ENCODE measurements around the gene DTX2. TPM values are rescaled to one million over a fixed set of nuclear protein-coding genes. Genes with fewer than 3 reads are reported as not detected.
"Not testable (repeated sequence)": the region's sequence is repeated elsewhere in the genome, so short reads cannot be mapped to it uniquely, and the experiment has no call there.

The DTX2 gene
- total RNA-seq (21.5 and 25.9 TPM in 2 replicates), polyA plus RNA-seq (17.0 and 21.2 TPM in 2 replicates)

DNA sequence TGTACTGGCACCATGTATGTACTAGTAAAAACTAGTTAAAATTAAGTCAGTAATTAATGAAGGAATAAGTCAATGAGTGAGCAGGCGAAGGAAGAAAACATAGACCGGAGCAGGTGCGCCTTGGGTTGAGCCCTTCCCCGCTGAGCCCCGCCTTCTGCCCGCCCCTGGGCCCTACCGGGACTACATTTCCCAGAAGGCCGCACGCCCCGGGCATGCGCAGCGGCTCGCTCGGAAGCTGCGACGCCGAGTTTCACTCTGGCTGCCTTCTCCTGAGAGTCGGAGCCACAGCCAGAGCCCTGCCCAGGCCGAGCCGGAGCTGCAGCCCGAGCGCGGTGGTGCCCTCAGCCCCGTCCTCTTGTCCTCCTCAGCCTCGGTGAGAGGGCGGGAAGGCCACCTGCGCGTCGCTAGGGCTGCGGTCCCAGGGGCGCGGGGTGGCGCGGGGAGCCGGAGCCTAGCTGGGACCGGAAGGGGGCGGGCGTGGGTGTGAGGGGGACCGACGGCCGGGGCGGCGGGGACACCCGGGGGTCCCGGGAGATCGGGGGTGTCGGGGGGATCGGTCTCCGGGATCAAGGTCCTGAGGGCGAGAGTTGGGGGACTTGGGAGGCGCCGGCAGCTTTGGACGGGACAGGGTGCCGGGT is at the start of gene DTX2:
DTX2 (plus strand) TSS at position 246 of the 638 bp plus-strand sequence. CDS start 18,801 bp downstream, outside the sequence.
- H3K27ac ChIP-seq; H3K27me3 ChIP-seq; H3K9me3 ChIP-seq (ENCODE audit: low read depth); DNase-seq (ENCODE audit: low read depth in 1 of 2, low spot score in 1 of 2); H3K36me3 ChIP-seq; H3K4me1 ChIP-seq (ENCODE audit: low read depth): not testable (repeated sequence)
- peak within 1 kb of the TSS; percentile 46 for H3K4me3 ChIP-seq

DNA sequence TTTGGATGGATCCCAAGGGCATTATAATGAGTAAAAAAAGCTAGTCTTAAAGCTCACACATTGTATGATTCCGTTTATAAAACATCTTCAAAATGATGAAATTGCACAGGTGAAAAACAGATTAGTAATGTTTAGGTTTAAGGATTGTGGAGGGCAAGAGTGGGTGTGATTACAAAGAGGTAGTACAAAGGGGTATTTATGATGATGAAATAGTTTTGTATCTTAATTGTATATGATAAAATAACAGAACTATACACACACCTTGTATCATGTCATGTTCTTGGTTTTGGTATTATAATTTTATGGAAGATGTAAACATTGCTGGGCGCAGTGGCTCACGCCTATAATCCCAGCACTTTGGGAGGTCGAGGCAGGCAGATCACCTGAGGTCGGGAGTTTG is 49.3 kb upstream of the DTX2 start:
- H3K9me3 ChIP-seq (ENCODE audit: low read depth): no peaks in the 10 kb centered on the region
- H3K27ac ChIP-seq: no peak overlapping the region
- H3K27me3 ChIP-seq: no peaks in the 10 kb centered on the region
- H3K4me1 ChIP-seq (ENCODE audit: low read depth): no peaks in the 10 kb centered on the region
- TF ChIP-seq, protein P1, sequence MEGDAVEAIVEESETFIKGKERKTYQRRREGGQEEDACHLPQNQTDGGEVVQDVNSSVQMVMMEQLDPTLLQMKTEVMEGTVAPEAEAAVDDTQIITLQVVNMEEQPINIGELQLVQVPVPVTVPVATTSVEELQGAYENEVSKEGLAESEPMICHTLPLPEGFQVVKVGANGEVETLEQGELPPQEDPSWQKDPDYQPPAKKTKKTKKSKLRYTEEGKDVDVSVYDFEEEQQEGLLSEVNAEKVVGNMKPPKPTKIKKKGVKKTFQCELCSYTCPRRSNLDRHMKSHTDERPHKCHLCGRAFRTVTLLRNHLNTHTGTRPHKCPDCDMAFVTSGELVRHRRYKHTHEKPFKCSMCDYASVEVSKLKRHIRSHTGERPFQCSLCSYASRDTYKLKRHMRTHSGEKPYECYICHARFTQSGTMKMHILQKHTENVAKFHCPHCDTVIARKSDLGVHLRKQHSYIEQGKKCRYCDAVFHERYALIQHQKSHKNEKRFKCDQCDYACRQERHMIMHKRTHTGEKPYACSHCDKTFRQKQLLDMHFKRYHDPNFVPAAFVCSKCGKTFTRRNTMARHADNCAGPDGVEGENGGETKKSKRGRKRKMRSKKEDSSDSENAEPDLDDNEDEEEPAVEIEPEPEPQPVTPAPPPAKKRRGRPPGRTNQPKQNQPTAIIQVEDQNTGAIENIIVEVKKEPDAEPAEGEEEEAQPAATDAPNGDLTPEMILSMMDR (IDR thresholded peaks at IDR 0.05; ENCODE audit: low read depth, low read length): no peak
- DNase-seq (ENCODE audit: low read depth in 1 of 2, low spot score in 1 of 2): no peak
- H3K36me3 ChIP-seq: no peaks in the 10 kb centered on the region
- no peak overlapping the region for H3K4me3 ChIP-seq

DNA sequence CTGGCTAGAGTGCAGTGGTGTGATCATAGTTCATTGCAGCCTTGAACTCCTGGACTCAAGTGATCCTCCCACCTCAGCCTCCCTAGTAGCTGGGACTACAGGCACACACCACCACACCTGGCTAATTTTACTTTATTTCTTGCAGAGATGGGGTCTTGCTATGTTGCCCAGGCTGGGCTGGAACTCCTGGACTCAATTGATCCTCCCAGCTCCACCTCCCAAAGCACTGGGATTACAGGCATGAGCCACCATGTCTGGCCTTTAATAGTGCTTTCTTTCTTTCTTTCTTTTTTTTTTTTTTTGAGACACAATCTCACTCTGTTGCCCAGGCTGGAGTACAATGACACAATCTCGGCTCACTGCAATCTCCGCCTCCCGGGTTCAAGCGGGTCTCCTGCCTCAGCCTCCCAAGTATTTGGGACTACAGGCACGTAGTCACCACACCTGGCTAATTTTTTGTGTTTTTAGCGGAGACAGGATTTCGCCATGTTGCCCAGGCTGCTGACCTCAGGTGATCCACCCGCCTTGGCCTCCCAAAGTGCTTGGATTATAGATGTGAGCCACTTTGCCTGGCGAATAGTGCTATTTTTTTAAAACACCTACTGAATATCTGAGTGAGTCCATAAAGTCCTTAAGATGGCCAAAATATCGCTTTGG is 43.7 kb upstream of the DTX2 start:
- not testable (repeated sequence) for H3K27me3 ChIP-seq; H3K9me3 ChIP-seq (ENCODE audit: low read depth); H3K4me1 ChIP-seq (ENCODE audit: low read depth); DNase-seq (ENCODE audit: low read depth in 1 of 2, low spot score in 1 of 2); H3K27ac ChIP-seq; H3K36me3 ChIP-seq; H3K4me3 ChIP-seq

GRCh38 chr7:76421097-76421496 is 40.4 kb upstream of the DTX2 start:
- peak in 1 of 2 donors; percentile 91 for DNase-seq (ENCODE audit: low read depth in 1 of 2, low spot score in 1 of 2)
- H3K27ac ChIP-seq; H3K4me3 ChIP-seq; H3K27me3 ChIP-seq; H3K4me1 ChIP-seq (ENCODE audit: low read depth); H3K36me3 ChIP-seq; H3K9me3 ChIP-seq (ENCODE audit: low read depth): not testable (repeated sequence)

GRCh38 chr7:76423666-76424412 is 37.7 kb upstream of the DTX2 start:
- DNase-seq (ENCODE audit: low read depth in 1 of 2, low spot score in 1 of 2): peak in 1 of 2 donors; percentile 55
- no peak overlapping the region for H3K27ac ChIP-seq
- H3K4me1 ChIP-seq (ENCODE audit: low read depth): no peaks in the 10 kb centered on the region
- H3K9me3 ChIP-seq (ENCODE audit: low read depth): no peaks in the 10 kb centered on the region
- H3K36me3 ChIP-seq: no peaks in the 10 kb centered on the region
- H3K4me3 ChIP-seq: no peak overlapping the region
- TF ChIP-seq, protein P1 (IDR thresholded peaks at IDR 0.05; ENCODE audit: low read depth, low read length): no peak
- H3K27me3 ChIP-seq: no peaks in the 10 kb centered on the region

DNA sequence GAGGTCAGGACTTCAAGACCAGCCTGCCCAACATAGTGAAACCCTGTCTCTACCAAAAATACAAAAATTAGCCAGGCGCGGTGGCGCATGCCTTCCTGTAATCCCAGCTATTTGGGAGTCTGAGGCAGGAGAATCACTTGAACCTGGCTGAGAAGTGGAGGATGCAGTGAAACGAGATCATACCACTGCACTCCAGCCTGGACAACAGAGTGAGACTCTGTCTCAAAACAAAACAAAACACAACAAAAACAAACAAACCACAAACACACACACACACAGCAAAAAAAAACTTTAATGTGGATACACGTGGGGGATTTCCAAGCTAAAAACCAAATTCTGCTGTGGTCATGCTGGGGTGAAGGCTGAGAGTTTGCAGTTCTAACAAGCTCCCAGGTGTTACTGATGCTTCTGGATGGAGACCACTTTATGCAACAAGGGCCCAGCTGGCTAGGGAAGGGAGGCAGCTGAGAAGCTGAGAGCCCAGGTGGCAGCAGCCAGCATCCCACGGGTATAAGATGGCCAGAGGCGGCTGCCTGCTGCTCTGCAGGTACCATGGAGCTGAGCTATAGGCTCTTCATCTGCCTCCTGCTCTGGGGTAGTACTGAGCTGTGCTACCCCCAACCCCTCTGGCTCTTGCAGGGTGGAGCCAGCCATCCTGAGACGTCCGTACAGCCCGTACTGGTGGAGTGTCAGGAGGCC is 36.9 kb upstream of the DTX2 start, which contains the start of gene ZP3:
ZP3 (plus strand) TSS at position 538 of the 699 bp plus-strand sequence; CDS start at position 553, 15 bp downstream.
- TF ChIP-seq, protein P1 (IDR thresholded peaks at IDR 0.05; ENCODE audit: low read depth, low read length): no peak
- Histone ChIP-seq H3K36me3 (no peaks in the 10 kb centered on the region), H3K9me3 (ENCODE audit: low read depth) (no peaks in the 10 kb centered on the region), H3K4me1 (ENCODE audit: low read depth) (no peaks in the 10 kb centered on the region), H3K4me3 (no peak within 1 kb of the TSS), H3K27me3 (no peaks in the 10 kb centered on the region), H3K27ac (no peak within 1 kb of the TSS)
- DNase-seq (ENCODE audit: low read depth in 1 of 2, low spot score in 1 of 2): no peak
